K562 (cell line): ENCODE measurements around the gene WDR46. TPM values are rescaled to one million over a fixed set of nuclear protein-coding genes. Genes with fewer than 3 reads are reported as not detected.

Source experiments
- BACH1 ChIP-seq: fragments of 200-800 bp; sonication (Bioruptor generic); IDR thresholded peaks from 2 replicates; pipeline ENCODE4 v1.6.1; 2016; ENCODE audit warnings: missing genetic modification characterization, missing compliant biosample characterization
- CHD1 ChIP-seq: fragments of 200-600 bp; sonication (generic); IDR thresholded peaks from one replicate; pipeline ENCODE4 v1.6.1; 2012; ENCODE audit warnings: mild to moderate bottlenecking, moderate library complexity, low read length, inconsistent platforms
- CHD2 ChIP-seq: IDR thresholded peaks from 2 replicates; pipeline ENCODE4 v1.6.1; 2011; ENCODE audit warnings: low read depth, low read length
- HDAC1 ChIP-seq, 2 experiments: fragments of 450-650 bp; IDR thresholded peaks; 2 replicates each; pipeline ENCODE4 v1.6.1; 2016 to 2017; ENCODE audit warnings: inconsistent platforms in 1 of 2, mild to moderate bottlenecking in 1 of 2, moderate library complexity in 1 of 2
- HDAC6 ChIP-seq: IDR thresholded peaks from 2 replicates; pipeline ENCODE4 v1.6.1; 2012; ENCODE audit warnings: low read depth, mild to moderate bottlenecking, control low read depth, inconsistent platforms, low read length, moderate library complexity
- HMG20B ChIP-seq: fragments of 250-450 bp; sonication (Bioruptor Pico); IDR thresholded peaks from 2 replicates; pipeline ENCODE4 v1.5.0; 2021; ENCODE audit warnings: mild to moderate bottlenecking
- HOXB6 ChIP-seq: fragments of 250-450 bp; sonication (Bioruptor Pico); IDR thresholded peaks from 2 replicates; pipeline ENCODE4 v1.5.1; 2022; ENCODE audit warnings: mild to moderate bottlenecking, borderline replicate concordance
- MTA3 ChIP-seq: fragments of 450-650 bp; formaldehyde crosslinking; IDR thresholded peaks from 2 replicates; pipeline ENCODE4 v1.6.1; 2017; ENCODE audit warnings: mild to moderate bottlenecking, borderline replicate concordance
- RBM34 ChIP-seq: fragments of 200-400 bp; formaldehyde crosslinking; IDR thresholded peaks from 2 replicates; pipeline ENCODE4 v1.6.1; 2018; ENCODE audit warnings: low read length, borderline replicate concordance; ENCODE audit not compliant: insufficient read depth
- SREBF1 ChIP-seq: fragments of 150-350 bp; IDR thresholded peaks from 2 replicates; pipeline ENCODE4 v1.6.1; 2014; ENCODE audit warnings: antibody characterized with exemption, low read depth, low read length, borderline replicate concordance
- ZNF354B ChIP-seq: fragments of 250-450 bp; sonication (Bioruptor Pico); IDR thresholded peaks from 2 replicates; pipeline ENCODE4 v1.4.0; 2020
- polyA plus RNA-seq, 8 experiments: library from polyadenylated mRNA; depleted of rRNA in 4 of 8; stranded (reverse) in 5 of 8; unstranded in 3 of 8; fragments of >200 nt; fragmentation: Nextera tagmentation in 2 of 8; fragmentation: Illumina TruSeq in 1 of 8; extraction: Ambion mirVana in 2 of 8; extraction: Trizol in 1 of 8; gene quantifications; 2 replicates each; pipeline versions ENCODE4 v1.2.1 to v1.2.3, GENCODE V29; 2011 to 2014; ENCODE audit warnings: inconsistent platforms in 1 of 8, missing spikeins in 1 of 8
- total RNA-seq, 7 experiments: library from RNA; depleted of rRNA in 6 of 7; stranded (reverse); fragments of >200 nt in 6 of 7; fragmentation: Illumina TruSeq in 2 of 7; extraction: Trizol in 2 of 7; gene quantifications; 2 replicates each; pipeline versions ENCODE4 v1.2.1 to v1.2.3, GENCODE V29; 2011 to 2021; ENCODE audit warnings: low replicate concordance in 1 of 7
- TF ChIP-seq, protein P1 (sequence below): fragments of 450-650 bp; IDR thresholded peaks from 2 replicates; pipeline ENCODE4 v1.6.1; 2016; ENCODE audit warnings: missing biosample characterization, missing genetic modification characterization
- TF ChIP-seq, protein P2 (sequence below): sonication (generic); formaldehyde crosslinking; IDR thresholded peaks from 2 replicates; pipeline ENCODE4 v1.8.0; 2022; ENCODE audit warnings: missing genetic modification reagents, mild to moderate bottlenecking, moderate library complexity, borderline replicate concordance
- TF ChIP-seq, protein P3 (sequence below): sonication (generic); formaldehyde crosslinking; IDR thresholded peaks from 2 replicates; pipeline ENCODE4 v1.8.1; 2023; ENCODE audit warnings: mild to moderate bottlenecking, missing genetic modification reagents
- TF ChIP-seq, protein P4 (sequence below): sonication (generic); formaldehyde crosslinking; IDR thresholded peaks from 2 replicates; pipeline ENCODE4 v1.8.0; 2022; ENCODE audit warnings: mild to moderate bottlenecking, missing genetic modification reagents

WDR46 gene
- total and polyA plus RNA-seq, 9 of the 15 experiments (the other 6 are each of a cell fraction or from before 2014, with no cell fraction given) = 8.9 to 146 (median 93.1) TPM

DNA sequence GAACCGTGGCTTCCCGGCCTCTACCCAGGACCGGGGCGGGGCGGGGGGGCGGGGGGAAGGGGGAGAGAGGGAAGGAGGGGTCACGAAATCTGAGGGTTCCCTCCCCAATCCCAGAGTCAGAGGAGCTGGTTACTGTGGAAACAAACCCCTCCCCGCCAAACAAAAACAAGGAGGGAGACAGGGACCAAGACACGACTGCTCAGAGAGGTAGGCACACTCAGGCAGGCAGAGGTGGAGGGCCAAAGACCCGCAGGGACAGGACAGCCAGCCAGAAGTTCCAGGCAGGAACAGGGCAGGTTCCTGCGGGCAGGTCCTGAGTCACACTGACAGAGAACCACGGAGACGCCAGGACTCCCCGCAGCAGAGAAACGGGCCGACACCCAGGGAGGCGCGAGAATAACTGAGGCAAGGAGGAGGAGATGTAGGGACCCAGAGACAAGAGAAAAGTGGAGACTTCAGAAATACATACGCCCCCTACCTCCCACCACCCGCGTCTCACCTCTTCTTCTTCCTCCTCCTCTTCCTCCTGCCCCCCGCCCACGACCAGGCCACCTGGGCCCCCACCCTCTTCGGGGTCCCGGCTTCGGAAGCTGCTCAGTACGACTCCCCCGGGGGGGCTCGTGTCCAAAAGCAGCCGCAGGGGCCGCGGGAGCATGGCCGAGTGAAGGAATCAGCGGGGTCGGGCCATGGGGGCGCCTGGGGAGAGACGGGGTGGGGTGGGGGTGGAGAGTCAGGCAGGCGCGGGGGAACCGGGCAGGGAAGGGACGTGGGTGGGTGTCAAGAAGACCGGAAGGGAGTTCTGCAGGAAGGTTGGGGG, 9.1 kb upstream of the WDR46 start (continued):
- TF ChIP-seq, protein P1, sequence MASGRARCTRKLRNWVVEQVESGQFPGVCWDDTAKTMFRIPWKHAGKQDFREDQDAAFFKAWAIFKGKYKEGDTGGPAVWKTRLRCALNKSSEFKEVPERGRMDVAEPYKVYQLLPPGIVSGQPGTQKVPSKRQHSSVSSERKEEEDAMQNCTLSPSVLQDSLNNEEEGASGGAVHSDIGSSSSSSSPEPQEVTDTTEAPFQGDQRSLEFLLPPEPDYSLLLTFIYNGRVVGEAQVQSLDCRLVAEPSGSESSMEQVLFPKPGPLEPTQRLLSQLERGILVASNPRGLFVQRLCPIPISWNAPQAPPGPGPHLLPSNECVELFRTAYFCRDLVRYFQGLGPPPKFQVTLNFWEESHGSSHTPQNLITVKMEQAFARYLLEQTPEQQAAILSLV (tag) = no peak
- no peak for TF ChIP-seq HOXB6 (CRISPR knock-in tag)
- TF ChIP-seq SREBF1 = no peak
- TF ChIP-seq HDAC6 = no peak
- TF ChIP-seq HMG20B (CRISPR knock-in tag) = no peak
- TF ChIP-seq, protein P2, sequence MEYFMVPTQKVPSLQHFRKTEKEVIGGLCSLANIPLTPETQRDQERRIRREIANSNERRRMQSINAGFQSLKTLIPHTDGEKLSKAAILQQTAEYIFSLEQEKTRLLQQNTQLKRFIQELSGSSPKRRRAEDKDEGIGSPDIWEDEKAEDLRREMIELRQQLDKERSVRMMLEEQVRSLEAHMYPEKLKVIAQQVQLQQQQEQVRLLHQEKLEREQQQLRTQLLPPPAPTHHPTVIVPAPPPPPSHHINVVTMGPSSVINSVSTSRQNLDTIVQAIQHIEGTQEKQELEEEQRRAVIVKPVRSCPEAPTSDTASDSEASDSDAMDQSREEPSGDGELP (CRISPR knock-in tag) = 0 out of 2 replicates have a peak, but pooled peaks have one; percentile 10
- no peak for TF ChIP-seq BACH1 (tag)
- no peak for TF ChIP-seq RBM34
- TF ChIP-seq, protein P3, sequence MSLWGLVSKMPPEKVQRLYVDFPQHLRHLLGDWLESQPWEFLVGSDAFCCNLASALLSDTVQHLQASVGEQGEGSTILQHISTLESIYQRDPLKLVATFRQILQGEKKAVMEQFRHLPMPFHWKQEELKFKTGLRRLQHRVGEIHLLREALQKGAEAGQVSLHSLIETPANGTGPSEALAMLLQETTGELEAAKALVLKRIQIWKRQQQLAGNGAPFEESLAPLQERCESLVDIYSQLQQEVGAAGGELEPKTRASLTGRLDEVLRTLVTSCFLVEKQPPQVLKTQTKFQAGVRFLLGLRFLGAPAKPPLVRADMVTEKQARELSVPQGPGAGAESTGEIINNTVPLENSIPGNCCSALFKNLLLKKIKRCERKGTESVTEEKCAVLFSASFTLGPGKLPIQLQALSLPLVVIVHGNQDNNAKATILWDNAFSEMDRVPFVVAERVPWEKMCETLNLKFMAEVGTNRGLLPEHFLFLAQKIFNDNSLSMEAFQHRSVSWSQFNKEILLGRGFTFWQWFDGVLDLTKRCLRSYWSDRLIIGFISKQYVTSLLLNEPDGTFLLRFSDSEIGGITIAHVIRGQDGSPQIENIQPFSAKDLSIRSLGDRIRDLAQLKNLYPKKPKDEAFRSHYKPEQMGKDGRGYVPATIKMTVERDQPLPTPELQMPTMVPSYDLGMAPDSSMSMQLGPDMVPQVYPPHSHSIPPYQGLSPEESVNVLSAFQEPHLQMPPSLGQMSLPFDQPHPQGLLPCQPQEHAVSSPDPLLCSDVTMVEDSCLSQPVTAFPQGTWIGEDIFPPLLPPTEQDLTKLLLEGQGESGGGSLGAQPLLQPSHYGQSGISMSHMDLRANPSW (CRISPR knock-in tag) = no peak
- TF ChIP-seq, protein P4, sequence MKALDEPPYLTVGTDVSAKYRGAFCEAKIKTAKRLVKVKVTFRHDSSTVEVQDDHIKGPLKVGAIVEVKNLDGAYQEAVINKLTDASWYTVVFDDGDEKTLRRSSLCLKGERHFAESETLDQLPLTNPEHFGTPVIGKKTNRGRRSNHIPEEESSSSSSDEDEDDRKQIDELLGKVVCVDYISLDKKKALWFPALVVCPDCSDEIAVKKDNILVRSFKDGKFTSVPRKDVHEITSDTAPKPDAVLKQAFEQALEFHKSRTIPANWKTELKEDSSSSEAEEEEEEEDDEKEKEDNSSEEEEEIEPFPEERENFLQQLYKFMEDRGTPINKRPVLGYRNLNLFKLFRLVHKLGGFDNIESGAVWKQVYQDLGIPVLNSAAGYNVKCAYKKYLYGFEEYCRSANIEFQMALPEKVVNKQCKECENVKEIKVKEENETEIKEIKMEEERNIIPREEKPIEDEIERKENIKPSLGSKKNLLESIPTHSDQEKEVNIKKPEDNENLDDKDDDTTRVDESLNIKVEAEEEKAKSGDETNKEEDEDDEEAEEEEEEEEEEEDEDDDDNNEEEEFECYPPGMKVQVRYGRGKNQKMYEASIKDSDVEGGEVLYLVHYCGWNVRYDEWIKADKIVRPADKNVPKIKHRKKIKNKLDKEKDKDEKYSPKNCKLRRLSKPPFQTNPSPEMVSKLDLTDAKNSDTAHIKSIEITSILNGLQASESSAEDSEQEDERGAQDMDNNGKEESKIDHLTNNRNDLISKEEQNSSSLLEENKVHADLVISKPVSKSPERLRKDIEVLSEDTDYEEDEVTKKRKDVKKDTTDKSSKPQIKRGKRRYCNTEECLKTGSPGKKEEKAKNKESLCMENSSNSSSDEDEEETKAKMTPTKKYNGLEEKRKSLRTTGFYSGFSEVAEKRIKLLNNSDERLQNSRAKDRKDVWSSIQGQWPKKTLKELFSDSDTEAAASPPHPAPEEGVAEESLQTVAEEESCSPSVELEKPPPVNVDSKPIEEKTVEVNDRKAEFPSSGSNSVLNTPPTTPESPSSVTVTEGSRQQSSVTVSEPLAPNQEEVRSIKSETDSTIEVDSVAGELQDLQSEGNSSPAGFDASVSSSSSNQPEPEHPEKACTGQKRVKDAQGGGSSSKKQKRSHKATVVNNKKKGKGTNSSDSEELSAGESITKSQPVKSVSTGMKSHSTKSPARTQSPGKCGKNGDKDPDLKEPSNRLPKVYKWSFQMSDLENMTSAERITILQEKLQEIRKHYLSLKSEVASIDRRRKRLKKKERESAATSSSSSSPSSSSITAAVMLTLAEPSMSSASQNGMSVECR (CRISPR knock-in tag) = peak; percentile 59; the same call in 1 of the 2 replicates
- peak; percentile 65; the same call in 1 of the 2 replicates for TF ChIP-seq MTA3
- TF ChIP-seq ZNF354B (CRISPR knock-in tag) = no peak
- TF ChIP-seq HDAC1 (IDR thresholded peaks at IDR 0.05) = peak in 1 of 2 experiments; percentile 94; a peak in 2 of 4 replicates
- no peak for TF ChIP-seq CHD1
- TF ChIP-seq CHD2 = peak; percentile 33; the same call in 1 of the 2 replicates
